NCI-H1417 treated with DMSO at 0.1 percent for 48 hours (cell line): ENCODE results near the gene NUMB.
"Not testable (repeated sequence)": the region's sequence is repeated elsewhere in the genome, so short reads cannot be mapped to it uniquely, and the experiment has no call there.

Experiments used
- DNase-seq: peaks from one replicate; lab custom pipeline; 2025; lab: John Stamatoyannopoulos, UW

NUMB gene

GRCh38 chr14:73422515-73422914 is 35.8 kb downstream of the NUMB start:
- no peak for DNase-seq

- no peak for DNase-seq
Observed at GRCh38 chr14:73418227-73418626, 40.1 kb downstream of the NUMB start.

GRCh38 chr14:73406248-73406647 is 52.1 kb downstream of the NUMB start:
- not testable (repeated sequence) for DNase-seq

GRCh38 chr14:73403181-73403752 is 55.1 kb downstream of the NUMB start:
- DNase-seq, result no peak

GRCh38 chr14:73402579-73402978 is 55.8 kb downstream of the NUMB start:
- no peak for DNase-seq

GRCh38 chr14:73397810-73398209 is 60.5 kb downstream of the NUMB start:
- DNase-seq, result no peak

- no peak for DNase-seq
Observed at GRCh38 chr14:73394317-73394716, 64.0 kb downstream of the NUMB start.

- DNase-seq, result no peak
Observed at GRCh38 chr14:73393375-73393774, 65.0 kb downstream of the NUMB start.

- no peak for DNase-seq
Observed at GRCh38 chr14:73392329-73393257, 65.8 kb downstream of the NUMB start.

- DNase-seq, result not testable (repeated sequence)
Observed at GRCh38 chr14:73387860-73388259, 70.5 kb downstream of the NUMB start.

- DNase-seq, result no peak
Observed at GRCh38 chr14:73386342-73386741, 72.0 kb downstream of the NUMB start.

- DNase-seq, result not testable (repeated sequence)
Observed at GRCh38 chr14:73385021-73385420, 73.3 kb downstream of the NUMB start.

GRCh38 chr14:73383356-73383755 is 75.0 kb downstream of the NUMB start:
- DNase-seq, result no peak

GRCh38 chr14:73381380-73382013 is 76.8 kb downstream of the NUMB start:
- DNase-seq, result no peak

- no peak for DNase-seq
Observed at GRCh38 chr14:73376585-73376984, 81.8 kb downstream of the NUMB start.

- DNase-seq, result no peak
Observed at GRCh38 chr14:73375861-73376260, 82.5 kb downstream of the NUMB start.

- no peak for DNase-seq
Observed at GRCh38 chr14:73374218-73374617, 84.1 kb downstream of the NUMB start.

- no peak for DNase-seq
Observed at GRCh38 chr14:73372529-73372928, 85.8 kb downstream of the NUMB start.

GRCh38 chr14:73370561-73370960 is 87.8 kb downstream of the NUMB start:
- DNase-seq, result no peak

GRCh38 chr14:73369428-73369827 is 88.9 kb downstream of the NUMB start:
- no peak for DNase-seq

- DNase-seq, result no peak
Observed at GRCh38 chr14:73368616-73369015, 89.7 kb downstream of the NUMB start.

GRCh38 chr14:73365727-73366126 is 92.6 kb downstream of the NUMB start:
- no peak for DNase-seq

- DNase-seq, result no peak
Observed at GRCh38 chr14:73364559-73364958, 93.8 kb downstream of the NUMB start.
